ENCODE measurements around the gene MAP4K4. TPM values are rescaled to one million over a fixed set of nuclear protein-coding genes. Genes with fewer than 3 reads are reported as not detected.

Gene MAP4K4
- total RNA-seq, 1 experiment from 2014 or later = 136 TPM

DNA sequence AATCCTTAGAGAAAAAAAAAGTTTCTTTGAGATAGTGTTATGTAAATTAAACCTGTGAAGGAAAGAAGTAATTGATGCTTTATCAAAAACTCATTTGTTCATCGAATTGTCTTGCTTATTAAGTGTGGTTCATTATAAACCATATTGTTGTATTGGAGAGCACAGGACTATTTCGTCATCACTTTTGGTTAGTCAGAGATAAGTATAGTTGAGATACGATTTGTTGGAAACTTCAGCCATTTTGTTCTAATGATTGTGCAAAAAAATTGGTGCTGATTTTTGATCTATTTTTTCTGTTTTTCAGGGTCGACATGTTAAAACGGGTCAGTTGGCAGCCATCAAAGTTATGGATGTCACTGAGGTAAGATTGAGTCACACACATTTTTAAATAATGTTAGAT is 92.9 kb downstream of the MAP4K4 start:
- intact Hi-C loops (cut with micrococcal nuclease; ENCODE audit: unreplicated experiment) = no loop called here
- Mint-ChIP-seq H3K27me3 (ENCODE audit: unreplicated experiment) (no peaks in the 10 kb centered on the region), H3K27ac (ENCODE audit: unreplicated experiment) (no peak overlapping the region), H3K4me1 (ENCODE audit: low read depth, unreplicated experiment) (peaks cover 37% of the 10 kb centered on the region), H3K9me3 (ENCODE audit: low read depth, unreplicated experiment) (no peaks in the 10 kb centered on the region), H3K4me3 (ENCODE audit: low read depth, unreplicated experiment) (no peak overlapping the region), H3K36me3 (ENCODE audit: insufficient read depth, unreplicated experiment) (peaks cover 16% of the 10 kb centered on the region)
- BruUV-seq (replicated peaks) = no TSS peak
- DNase-seq = no peak
- CTCF ChIA-PET = interaction anchor here (0.6 kb wide), 1 partner anchor 497 kb away, joined by 3 read pairs; no protein-coding TSS in a partner anchor
- TF ChIP-seq CTCF (IDR thresholded peaks at IDR 0.05; ENCODE audit: unreplicated experiment) = no peak

DNA sequence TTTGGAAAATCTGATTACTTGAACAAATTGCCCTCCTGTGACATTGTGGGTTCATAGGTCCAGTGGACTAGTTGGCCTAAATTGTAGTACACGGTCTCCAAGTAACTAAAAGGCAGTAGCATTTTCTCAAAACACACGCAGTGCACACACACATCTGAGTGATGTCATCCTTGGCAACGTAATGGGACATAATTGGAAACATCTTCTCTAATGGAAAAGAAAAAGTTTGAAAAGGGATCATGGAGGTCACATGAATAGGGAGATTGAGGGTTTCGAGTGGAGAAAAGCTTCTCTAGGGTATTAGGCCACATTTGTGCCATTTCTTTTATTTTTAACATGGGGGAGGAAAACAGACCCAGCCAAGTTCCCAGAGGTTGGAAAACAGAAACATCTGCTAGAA is 93.3 kb downstream of the MAP4K4 start:
- H3K4me1 Mint-ChIP-seq (ENCODE audit: low read depth, unreplicated experiment) = peaks cover 40% of the 10 kb centered on the region
- intact Hi-C loops (cut with micrococcal nuclease; ENCODE audit: unreplicated experiment) = no loop called here
- no peaks in the 10 kb centered on the region for H3K9me3 Mint-ChIP-seq (ENCODE audit: low read depth, unreplicated experiment)
- no TSS peak for BruUV-seq (replicated peaks)
- no peak overlapping the region for H3K4me3 Mint-ChIP-seq (ENCODE audit: low read depth, unreplicated experiment)
- DNase-seq = no peak
- H3K27ac Mint-ChIP-seq (ENCODE audit: unreplicated experiment) = no peak overlapping the region
- TF ChIP-seq CTCF (IDR thresholded peaks at IDR 0.05; ENCODE audit: unreplicated experiment) = no peak
- H3K36me3 Mint-ChIP-seq (ENCODE audit: insufficient read depth, unreplicated experiment) = peaks cover 16% of the 10 kb centered on the region
- CTCF ChIA-PET = no interaction called here
- H3K27me3 Mint-ChIP-seq (ENCODE audit: unreplicated experiment) = no peaks in the 10 kb centered on the region

GRCh38 chr2:101792208-101792607 is 94.7 kb downstream of the MAP4K4 start:
- TF ChIP-seq CTCF (IDR thresholded peaks at IDR 0.05; ENCODE audit: unreplicated experiment) = no peak
- CTCF ChIA-PET = no interaction called here
- intact Hi-C loops (cut with micrococcal nuclease; ENCODE audit: unreplicated experiment) = no loop called here
- H3K4me3 Mint-ChIP-seq (ENCODE audit: low read depth, unreplicated experiment) = no peak overlapping the region
- no peaks in the 10 kb centered on the region for H3K27me3 Mint-ChIP-seq (ENCODE audit: unreplicated experiment)
- no peak for DNase-seq
- H3K4me1 Mint-ChIP-seq (ENCODE audit: low read depth, unreplicated experiment) = peaks cover 40% of the 10 kb centered on the region
- peaks cover 16% of the 10 kb centered on the region for H3K36me3 Mint-ChIP-seq (ENCODE audit: insufficient read depth, unreplicated experiment)
- H3K9me3 Mint-ChIP-seq (ENCODE audit: low read depth, unreplicated experiment) = no peaks in the 10 kb centered on the region
- H3K27ac Mint-ChIP-seq (ENCODE audit: unreplicated experiment) = no peak overlapping the region
- no TSS peak for BruUV-seq (replicated peaks)

DNA sequence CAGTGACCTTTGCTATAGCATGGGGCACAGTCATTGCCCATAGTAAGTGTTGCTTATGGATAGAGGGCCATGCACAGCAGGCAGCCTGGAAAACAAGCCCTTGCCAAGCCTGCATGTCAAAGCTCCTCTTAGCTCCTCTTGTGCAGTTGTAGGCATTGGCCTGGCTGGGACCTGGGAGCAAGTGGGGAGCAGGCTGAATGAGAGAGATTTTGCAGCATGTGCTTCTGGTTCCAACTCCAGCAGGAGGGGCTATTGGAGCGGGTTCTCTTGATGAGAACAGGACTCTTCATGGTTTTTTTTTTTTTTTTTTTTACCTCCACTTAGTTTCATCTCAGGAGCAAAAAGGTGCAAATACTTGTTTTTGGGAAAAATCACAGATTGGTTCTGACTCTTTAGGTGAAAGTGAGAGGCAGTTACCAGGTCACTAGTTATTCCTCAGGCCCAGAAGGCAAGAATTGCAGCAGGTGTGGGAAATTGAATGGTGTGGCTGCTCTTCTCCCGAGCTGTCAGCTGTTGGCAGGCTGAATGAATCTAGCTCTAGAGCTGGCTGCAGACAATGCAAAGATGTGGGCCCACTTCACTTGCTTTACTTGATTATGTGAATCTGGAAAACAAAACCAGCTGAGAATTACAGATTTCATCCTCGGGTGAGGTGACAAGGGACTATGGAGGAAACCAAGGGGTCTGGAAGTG is 95.9 kb downstream of the MAP4K4 start:
- CTCF ChIA-PET = interaction anchor here (0.6 to 1.0 kb wide), 5 partner anchors 13 to 587 kb away, joined by 3 to 12 read pairs (median 3); no protein-coding TSS in a partner anchor
- intact Hi-C loops (cut with micrococcal nuclease; ENCODE audit: unreplicated experiment) = no loop called here
- DNase-seq = no peak
- Mint-ChIP-seq H3K4me1 (ENCODE audit: low read depth, unreplicated experiment) (peaks cover 34% of the 10 kb centered on the region), H3K9me3 (ENCODE audit: low read depth, unreplicated experiment) (no peaks in the 10 kb centered on the region), H3K27ac (ENCODE audit: unreplicated experiment) (no peak overlapping the region), H3K4me3 (ENCODE audit: low read depth, unreplicated experiment) (no peak overlapping the region), H3K36me3 (ENCODE audit: insufficient read depth, unreplicated experiment) (peaks cover 12% of the 10 kb centered on the region), H3K27me3 (ENCODE audit: unreplicated experiment) (no peaks in the 10 kb centered on the region)
- TF ChIP-seq CTCF (IDR thresholded peaks at IDR 0.05; ENCODE audit: unreplicated experiment) = no peak
- no TSS peak for BruUV-seq (replicated peaks)

Measured in Calu3 (cell line).